NB4 (cell line): Measurements from ENCODE around the gene C15orf61.

ENCODE experiments used
- CTCF ChIP-seq: IDR thresholded peaks from one replicate; pipeline ENCODE4 v1.5.1; 2012; ENCODE audit warnings: low read depth, low read length
- POLR2A ChIP-seq: IDR thresholded peaks from 2 replicates; pipeline ENCODE4 v1.6.1; 2011; ENCODE audit warnings: mild to moderate bottlenecking; ENCODE audit not compliant: insufficient read length; ENCODE audit errors: extremely low read depth

DNA sequence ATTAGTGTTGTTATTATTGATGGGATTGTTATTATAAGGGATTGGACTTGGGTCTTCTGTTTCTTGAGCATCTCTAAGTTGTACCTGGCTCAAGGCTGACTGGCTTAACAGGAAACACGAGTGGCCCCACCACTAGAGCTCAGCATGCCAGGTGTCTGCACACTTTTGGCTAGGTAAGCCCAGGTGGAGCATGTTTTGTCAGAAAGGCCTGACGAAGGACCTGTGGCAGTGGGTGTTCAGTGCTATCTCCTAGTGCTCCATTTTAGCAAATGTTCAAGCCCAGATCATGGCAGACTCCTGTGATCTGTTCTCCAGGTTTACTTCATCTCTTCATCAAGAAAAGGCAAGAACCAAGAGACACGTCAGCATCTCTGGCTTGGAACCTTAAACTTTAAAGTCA lies 24.9 kb downstream of the C15orf61 start:
- no peak for TF ChIP-seq CTCF
- no peak for TF ChIP-seq POLR2A
